HEK293 (cell line): ENCODE data around the gene KCNS3.

Source experiments
- CTCF ChIP-seq: fragments of 450-650 bp; formaldehyde crosslinking; IDR thresholded peaks from 2 replicates; pipeline ENCODE4 v1.5.1; 2016; ENCODE audit warnings: missing biosample characterization, missing genetic modification characterization
- GLI4 ChIP-seq: fragments of 450-650 bp; formaldehyde crosslinking; IDR thresholded peaks from 2 replicates; pipeline ENCODE4 v1.5.1; 2016; ENCODE audit warnings: missing biosample characterization, missing genetic modification characterization
- HOXA7 ChIP-seq: sonication (generic); formaldehyde crosslinking; IDR thresholded peaks from 2 replicates; pipeline ENCODE4 v1.8.1; 2022; ENCODE audit warnings: missing genetic modification reagents, borderline replicate concordance
- ZNF18 ChIP-seq: fragments of 450-650 bp; formaldehyde crosslinking; IDR thresholded peaks from 2 replicates; pipeline ENCODE4 v1.5.1; 2016; ENCODE audit warnings: missing biosample characterization, missing genetic modification characterization
- ZNF768 ChIP-seq: fragments of 450-650 bp; formaldehyde crosslinking; IDR thresholded peaks from 2 replicates; pipeline ENCODE4 v1.5.1; 2018; ENCODE audit warnings: missing biosample characterization, mild to moderate bottlenecking, missing genetic modification characterization

- TF ChIP-seq HOXA7 (CRISPR knock-in tag) (no peak), ZNF768 (tag by site-specific recombination) (no peak), GLI4 (tag by site-specific recombination) (no peak), ZNF18 (tag by site-specific recombination) (no peak), CTCF (tag by site-specific recombination) (no peak)
Observed at GRCh38 chr2:17965196-17965595, 86.7 kb downstream of the KCNS3 start.
